ENCODE measurements around the gene CNBP. TPM values are rescaled to one million over a fixed set of nuclear protein-coding genes. Genes with fewer than 3 reads are reported as not detected.
"Not testable (repeated sequence)": the region's sequence is repeated elsewhere in the genome, so short reads cannot be mapped to it uniquely, and the experiment has no call there.

The CNBP gene
- total RNA-seq, 2 donors from 2014 or later: 284 to 343 TPM

DNA sequence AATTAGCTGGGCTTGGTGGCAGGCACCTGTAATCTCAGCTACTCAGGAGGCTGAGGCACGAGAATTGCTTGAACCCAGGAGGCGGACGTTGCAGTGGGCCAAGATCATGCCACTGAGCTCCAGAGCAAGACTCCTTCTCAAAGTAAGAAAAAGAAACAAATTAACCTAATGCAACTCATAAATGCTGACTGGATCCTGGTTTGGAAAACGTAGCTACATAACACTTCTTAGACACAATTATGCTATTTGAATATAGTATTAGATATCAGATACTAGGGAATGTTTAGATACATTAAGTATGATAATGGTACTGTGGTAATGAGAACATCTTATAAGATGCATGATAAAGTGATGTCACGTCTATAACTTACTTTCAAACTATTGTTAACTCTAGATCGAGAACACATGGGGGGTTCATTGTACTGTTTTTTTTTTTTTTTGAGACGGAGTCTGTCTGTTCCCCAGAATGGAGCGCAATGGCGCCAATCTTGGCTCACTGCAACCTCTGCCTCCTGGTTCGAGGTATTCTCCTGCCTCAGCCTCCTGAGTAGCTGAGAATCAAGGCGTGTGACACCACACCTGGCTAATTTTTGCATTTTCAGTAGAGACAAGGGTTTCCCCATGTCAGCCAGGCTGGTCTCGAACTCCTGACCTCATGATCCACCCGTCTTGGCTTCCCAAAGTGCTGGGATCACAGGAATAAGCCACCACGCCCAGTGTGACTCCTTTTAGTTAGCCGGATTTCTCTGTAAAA lies 16.9 kb downstream of the CNBP start:
- H3K27me3 ChIP-seq (ENCODE audit: control insufficient read depth, insufficient read depth, low read length, poor library complexity, severe bottlenecking): no peaks in the 10 kb centered on the region
- H3K9me3 Mint-ChIP-seq: no peaks in the 10 kb centered on the region
- H3K4me3 ChIP-seq (ENCODE audit: low read length): no peak overlapping the region
- WGBS, 2 experiments (ENCODE audit: insufficient coverage in 1 of 2, insufficient read length in 1 of 2): 94 to 98% methylated on average over 14 of the region's 15 CpGs
- peaks cover 8% of the 10 kb centered on the region for H3K4me1 Mint-ChIP-seq
- no peak overlapping the region for H3K27ac ChIP-seq (ENCODE audit: low read depth, low read length)
- H3K27me3 Mint-ChIP-seq (ENCODE audit: insufficient read depth): no peaks in the 10 kb centered on the region
- peaks cover 56% of the 10 kb centered on the region for H3K36me3 ChIP-seq (ENCODE audit: control insufficient read depth, insufficient read depth, low read length)
- TF ChIP-seq, protein P1, sequence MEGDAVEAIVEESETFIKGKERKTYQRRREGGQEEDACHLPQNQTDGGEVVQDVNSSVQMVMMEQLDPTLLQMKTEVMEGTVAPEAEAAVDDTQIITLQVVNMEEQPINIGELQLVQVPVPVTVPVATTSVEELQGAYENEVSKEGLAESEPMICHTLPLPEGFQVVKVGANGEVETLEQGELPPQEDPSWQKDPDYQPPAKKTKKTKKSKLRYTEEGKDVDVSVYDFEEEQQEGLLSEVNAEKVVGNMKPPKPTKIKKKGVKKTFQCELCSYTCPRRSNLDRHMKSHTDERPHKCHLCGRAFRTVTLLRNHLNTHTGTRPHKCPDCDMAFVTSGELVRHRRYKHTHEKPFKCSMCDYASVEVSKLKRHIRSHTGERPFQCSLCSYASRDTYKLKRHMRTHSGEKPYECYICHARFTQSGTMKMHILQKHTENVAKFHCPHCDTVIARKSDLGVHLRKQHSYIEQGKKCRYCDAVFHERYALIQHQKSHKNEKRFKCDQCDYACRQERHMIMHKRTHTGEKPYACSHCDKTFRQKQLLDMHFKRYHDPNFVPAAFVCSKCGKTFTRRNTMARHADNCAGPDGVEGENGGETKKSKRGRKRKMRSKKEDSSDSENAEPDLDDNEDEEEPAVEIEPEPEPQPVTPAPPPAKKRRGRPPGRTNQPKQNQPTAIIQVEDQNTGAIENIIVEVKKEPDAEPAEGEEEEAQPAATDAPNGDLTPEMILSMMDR (conservative IDR thresholded peaks at IDR 0.05): no peak
- DNase-seq: no peak
- H3K36me3 Mint-ChIP-seq (ENCODE audit: low read depth): peaks cover 58% of the 10 kb centered on the region
- H3K9me3 ChIP-seq (ENCODE audit: control insufficient read depth, low read length): no peaks in the 10 kb centered on the region
- no peak overlapping the region for H3K9ac ChIP-seq (ENCODE audit: extremely low read depth, low read length, poor library complexity, severe bottlenecking)
- H3K4me1 ChIP-seq (ENCODE audit: control insufficient read depth, insufficient read depth, low read length): peaks cover 3% of the 10 kb centered on the region
- H3K4me3 Mint-ChIP-seq: no peak overlapping the region
- H3K27ac Mint-ChIP-seq: no peak overlapping the region

DNA sequence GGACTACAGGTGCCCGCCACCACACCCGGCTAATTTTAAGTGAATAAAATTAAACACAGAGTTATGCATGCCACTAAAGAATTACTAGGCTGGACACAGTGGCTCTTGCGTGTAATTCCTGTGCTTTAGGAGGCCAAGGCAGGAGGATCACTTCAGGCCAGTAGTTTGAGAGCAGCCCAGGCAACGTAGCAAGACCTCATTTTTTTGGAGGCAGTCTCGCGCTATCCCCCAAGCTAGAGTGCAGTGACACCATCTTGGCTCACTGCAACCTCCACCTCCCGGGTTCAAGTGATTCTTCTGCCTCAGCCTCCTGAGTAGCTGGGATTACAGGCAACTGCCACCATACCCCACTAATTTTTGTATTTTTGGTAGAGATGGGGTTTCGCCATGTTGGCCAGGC lies 18.1 kb downstream of the CNBP start:
- H3K4me1 ChIP-seq (ENCODE audit: control insufficient read depth, insufficient read depth, low read length); H3K27me3 Mint-ChIP-seq (ENCODE audit: insufficient read depth); H3K4me1 Mint-ChIP-seq; H3K4me3 ChIP-seq (ENCODE audit: low read length); H3K27me3 ChIP-seq (ENCODE audit: control insufficient read depth, insufficient read depth, low read length, poor library complexity, severe bottlenecking); H3K4me3 Mint-ChIP-seq; H3K9me3 Mint-ChIP-seq; H3K9ac ChIP-seq (ENCODE audit: extremely low read depth, low read length, poor library complexity, severe bottlenecking); H3K27ac Mint-ChIP-seq; DNase-seq; H3K9me3 ChIP-seq (ENCODE audit: control insufficient read depth, low read length); H3K27ac ChIP-seq (ENCODE audit: low read depth, low read length): not testable (repeated sequence)
- WGBS, 2 experiments (ENCODE audit: insufficient coverage in 1 of 2, insufficient read length in 1 of 2): 94 to 98% methylated on average over 6 to 8 of the region's 8 CpGs
- peaks cover 49% of the 10 kb centered on the region for H3K36me3 Mint-ChIP-seq (ENCODE audit: low read depth)
- peaks cover 44% of the 10 kb centered on the region for H3K36me3 ChIP-seq (ENCODE audit: control insufficient read depth, insufficient read depth, low read length)

DNA sequence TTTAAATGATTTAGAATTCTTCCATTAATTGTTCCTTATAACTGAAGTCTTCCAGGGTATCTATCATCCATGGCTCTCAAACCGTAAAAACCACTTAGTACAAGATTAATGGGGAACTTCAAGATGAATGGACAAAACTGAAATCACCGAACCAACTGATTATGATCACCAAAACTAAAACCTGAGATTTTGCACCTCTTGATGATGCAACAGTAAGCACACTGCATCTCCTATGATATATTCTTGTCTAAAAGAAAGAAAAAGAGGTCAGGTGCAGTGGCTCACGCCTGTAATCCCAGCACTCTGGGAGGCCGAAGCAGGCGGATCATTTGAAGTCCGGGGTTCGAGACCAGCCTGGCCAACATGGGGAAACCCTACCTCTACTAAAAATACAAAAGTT lies 19.2 kb downstream of the CNBP start:
- TF ChIP-seq, protein P1 (conservative IDR thresholded peaks at IDR 0.05): no peak
- peaks cover 38% of the 10 kb centered on the region for H3K36me3 Mint-ChIP-seq (ENCODE audit: low read depth)
- H3K4me1 Mint-ChIP-seq: peaks cover 15% of the 10 kb centered on the region
- H3K4me3 ChIP-seq (ENCODE audit: low read length): no peak overlapping the region
- H3K27me3 Mint-ChIP-seq (ENCODE audit: insufficient read depth): no peaks in the 10 kb centered on the region
- H3K9ac ChIP-seq (ENCODE audit: extremely low read depth, low read length, poor library complexity, severe bottlenecking): no peak overlapping the region
- H3K9me3 Mint-ChIP-seq: no peaks in the 10 kb centered on the region
- no peak overlapping the region for H3K4me3 Mint-ChIP-seq
- H3K36me3 ChIP-seq (ENCODE audit: control insufficient read depth, insufficient read depth, low read length): peaks cover 34% of the 10 kb centered on the region
- H3K27me3 ChIP-seq (ENCODE audit: control insufficient read depth, insufficient read depth, low read length, poor library complexity, severe bottlenecking): no peaks in the 10 kb centered on the region
- 97% methylated on average over 7 of the region's 7 CpGs for WGBS, 2 experiments (ENCODE audit: insufficient coverage in 1 of 2, insufficient read length in 1 of 2)
- no peaks in the 10 kb centered on the region for H3K9me3 ChIP-seq (ENCODE audit: control insufficient read depth, low read length)
- no peak overlapping the region for H3K27ac ChIP-seq (ENCODE audit: low read depth, low read length)
- no peak overlapping the region for H3K27ac Mint-ChIP-seq
- peaks cover 5% of the 10 kb centered on the region for H3K4me1 ChIP-seq (ENCODE audit: control insufficient read depth, insufficient read depth, low read length)
- no peak for DNase-seq
